C4-2B (cell line): ENCODE results near the gene KPNA6.

Experiments
- H3K27ac ChIP-seq: fragments of 450-650 bp; 2 replicates; pipeline ENCODE4 v1.5.1; 2017
- ZFX ChIP-seq: fragments of 450-650 bp; IDR thresholded peaks from 2 replicates; pipeline ENCODE4 v1.6.1; 2017
- TF ChIP-seq, protein P1 (sequence below): fragments of 450-650 bp; conservative IDR thresholded peaks from 2 replicates; pipeline ENCODE4 v1.5.1; 2017; ENCODE audit warnings: mild to moderate bottlenecking

The KPNA6 gene

DNA sequence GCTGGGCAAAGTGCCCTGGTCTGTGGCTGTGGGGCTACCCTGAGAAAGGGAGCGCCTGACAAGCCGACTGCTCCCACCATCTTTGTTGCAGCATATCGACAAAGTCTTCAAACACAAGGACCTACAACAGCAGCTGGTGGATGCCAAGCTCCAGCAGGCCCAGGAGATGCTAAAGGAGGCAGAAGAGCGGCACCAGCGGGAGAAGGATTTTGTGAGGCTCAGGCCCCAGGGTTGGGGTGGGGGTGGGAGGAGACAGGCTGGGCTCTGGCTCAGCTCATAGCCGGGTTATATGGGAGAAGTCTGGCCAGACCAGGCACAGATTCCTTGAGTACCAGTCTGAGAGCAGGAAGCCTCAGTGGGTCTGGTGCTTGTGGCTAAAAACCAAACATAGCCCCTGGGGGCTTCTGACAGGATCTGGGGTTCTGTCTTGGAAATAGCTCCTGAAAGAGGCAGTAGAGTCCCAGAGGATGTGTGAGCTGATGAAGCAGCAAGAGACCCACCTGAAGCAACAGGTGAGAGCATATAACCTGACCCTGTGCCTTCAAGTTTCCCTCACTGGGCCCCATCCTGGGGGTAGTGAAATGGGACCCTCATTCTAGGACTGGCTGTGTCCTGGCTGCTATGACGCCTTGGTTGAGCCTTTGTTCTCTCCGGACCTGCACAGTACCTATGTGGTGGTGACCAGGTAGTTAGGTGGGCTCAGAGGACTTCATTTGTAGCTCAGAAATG, 84.5 kb downstream of the KPNA6 start:
- TF ChIP-seq, protein P1, sequence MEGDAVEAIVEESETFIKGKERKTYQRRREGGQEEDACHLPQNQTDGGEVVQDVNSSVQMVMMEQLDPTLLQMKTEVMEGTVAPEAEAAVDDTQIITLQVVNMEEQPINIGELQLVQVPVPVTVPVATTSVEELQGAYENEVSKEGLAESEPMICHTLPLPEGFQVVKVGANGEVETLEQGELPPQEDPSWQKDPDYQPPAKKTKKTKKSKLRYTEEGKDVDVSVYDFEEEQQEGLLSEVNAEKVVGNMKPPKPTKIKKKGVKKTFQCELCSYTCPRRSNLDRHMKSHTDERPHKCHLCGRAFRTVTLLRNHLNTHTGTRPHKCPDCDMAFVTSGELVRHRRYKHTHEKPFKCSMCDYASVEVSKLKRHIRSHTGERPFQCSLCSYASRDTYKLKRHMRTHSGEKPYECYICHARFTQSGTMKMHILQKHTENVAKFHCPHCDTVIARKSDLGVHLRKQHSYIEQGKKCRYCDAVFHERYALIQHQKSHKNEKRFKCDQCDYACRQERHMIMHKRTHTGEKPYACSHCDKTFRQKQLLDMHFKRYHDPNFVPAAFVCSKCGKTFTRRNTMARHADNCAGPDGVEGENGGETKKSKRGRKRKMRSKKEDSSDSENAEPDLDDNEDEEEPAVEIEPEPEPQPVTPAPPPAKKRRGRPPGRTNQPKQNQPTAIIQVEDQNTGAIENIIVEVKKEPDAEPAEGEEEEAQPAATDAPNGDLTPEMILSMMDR: no peak
- no peak for TF ChIP-seq ZFX
- H3K27ac ChIP-seq: no peak overlapping the region

DNA sequence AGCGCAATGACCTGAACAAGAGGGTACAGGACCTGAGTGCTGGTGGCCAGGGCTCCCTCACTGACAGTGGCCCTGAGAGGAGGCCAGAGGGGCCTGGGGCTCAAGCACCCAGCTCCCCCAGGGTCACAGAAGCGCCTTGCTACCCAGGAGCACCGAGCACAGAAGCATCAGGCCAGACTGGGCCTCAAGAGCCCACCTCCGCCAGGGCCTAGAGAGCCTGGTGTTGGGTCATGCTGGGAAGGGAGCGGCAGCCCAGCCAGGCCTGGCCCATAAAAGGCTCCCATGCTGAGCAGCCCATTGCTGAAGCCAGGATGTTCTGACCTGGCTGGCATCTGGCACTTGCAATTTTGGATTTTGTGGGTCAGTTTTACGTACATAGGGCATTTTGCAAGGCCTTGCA, 87.1 kb downstream of the KPNA6 start:
- TF ChIP-seq, protein P1: no peak
- no peak for TF ChIP-seq ZFX
- no peak overlapping the region for H3K27ac ChIP-seq

DNA sequence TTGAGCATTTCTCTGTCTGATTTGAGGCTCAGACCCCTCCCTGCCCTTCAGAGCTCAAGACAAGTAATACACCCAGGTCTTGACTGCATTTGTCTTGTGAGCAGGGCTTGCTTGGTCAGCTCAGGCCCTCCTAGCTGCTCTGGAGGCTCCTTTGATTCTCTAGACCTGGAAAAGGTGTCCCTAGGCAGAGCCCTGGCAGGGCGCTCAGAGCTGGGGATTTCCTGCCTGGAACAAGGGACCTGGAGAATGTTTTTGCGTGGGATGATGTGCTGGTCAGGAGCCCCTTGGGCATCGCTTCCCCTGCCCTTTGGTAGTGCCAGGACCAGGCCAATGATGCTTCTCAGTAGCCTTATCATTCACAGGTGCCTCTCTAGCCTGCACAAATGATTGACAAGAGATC, 87.7 kb downstream of the KPNA6 start:
- TF ChIP-seq, protein P1: no peak
- no peak for TF ChIP-seq ZFX

DNA sequence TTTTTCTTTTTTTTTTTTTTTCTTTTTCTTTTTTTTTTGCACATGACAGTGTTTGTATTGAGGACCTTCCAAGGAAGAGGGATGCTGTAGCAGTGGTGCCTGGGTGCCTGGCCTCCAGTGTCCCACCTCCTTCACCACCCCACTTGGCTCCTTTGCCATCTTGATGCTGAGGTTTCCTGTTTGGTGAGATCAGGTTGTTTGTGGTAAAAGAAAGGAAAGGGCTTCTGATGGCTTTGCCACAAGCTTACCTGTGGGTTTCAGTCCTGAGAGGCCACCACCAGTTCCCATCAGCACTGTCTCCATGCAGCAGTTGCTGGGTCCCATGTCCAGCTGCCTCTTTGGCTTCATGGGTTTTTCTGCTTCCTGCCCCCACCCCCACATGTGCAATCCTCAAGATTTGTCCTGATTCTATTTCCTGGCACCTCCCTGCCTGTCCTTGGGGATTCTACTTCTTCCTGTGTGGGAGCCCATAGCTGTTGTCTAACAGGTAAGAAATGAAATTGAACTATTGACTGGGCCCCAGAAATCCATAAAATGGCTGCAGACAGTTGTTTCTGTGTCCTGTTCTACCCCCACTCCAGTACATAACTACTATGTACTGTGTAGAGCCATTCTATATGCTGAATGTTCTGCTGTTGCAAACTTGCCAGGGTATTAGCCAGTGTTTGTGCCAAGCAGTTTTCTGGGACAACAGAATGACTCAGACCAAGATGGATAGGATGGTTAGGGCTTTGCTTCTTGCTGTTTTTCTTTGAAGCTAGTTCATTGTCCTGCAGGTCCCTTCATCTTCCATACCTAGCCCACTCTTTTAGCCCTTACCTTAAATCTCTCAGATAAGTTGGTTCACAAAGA, 88.3 kb downstream of the KPNA6 start:
- TF ChIP-seq, protein P1: no peak
- TF ChIP-seq ZFX: no peak
- no peak overlapping the region for H3K27ac ChIP-seq

More for the DNA sequence above, 87.7 kb downstream of the KPNA6 start:
- no peak overlapping the region for H3K27ac ChIP-seq

DNA sequence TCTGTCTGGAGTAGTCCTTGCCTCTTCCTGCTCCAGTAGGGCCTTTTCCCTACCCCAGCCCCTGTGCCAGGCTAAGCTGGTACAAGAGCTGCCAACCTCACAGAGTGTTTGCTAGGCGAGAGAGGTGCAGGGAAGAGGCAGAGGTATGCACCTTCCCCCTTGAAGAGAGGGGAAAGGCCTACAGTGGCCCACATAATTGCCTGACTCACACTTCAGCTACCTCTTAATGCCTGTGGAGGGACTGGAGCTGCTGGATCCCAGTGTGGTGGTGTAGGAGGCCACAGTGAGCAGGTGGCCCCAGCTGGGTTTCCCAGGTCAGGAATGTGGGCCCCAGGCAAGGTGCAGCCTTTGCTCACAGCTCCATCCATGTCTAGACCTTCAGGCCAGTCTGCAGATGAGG, 89.2 kb downstream of the KPNA6 start:
- TF ChIP-seq ZFX: no peak
- TF ChIP-seq, protein P1: no peak

DNA sequence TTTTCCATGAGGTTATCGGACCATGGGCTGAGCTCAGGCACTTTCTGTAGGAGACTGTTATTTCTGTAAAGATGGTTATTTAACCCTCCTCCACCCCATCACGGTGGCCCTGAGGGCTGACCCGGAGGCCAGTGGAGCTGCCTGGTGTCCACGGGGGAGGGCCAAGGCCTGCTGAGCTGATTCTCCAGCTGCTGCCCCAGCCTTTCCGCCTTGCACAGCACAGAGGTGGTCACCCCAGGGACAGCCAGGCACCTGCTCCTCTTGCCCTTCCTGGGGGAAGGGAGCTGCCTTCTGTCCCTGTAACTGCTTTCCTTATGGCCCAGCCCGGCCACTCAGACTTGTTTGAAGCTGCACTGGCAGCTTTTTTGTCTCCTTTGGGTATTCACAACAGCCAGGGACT, 90.0 kb downstream of the KPNA6 start:
- no peak for TF ChIP-seq ZFX
- TF ChIP-seq, protein P1: no peak
- H3K27ac ChIP-seq: no peak overlapping the region

More for the DNA sequence above, 89.2 kb downstream of the KPNA6 start:
- no peak overlapping the region for H3K27ac ChIP-seq
